Astrocyte (in vitro differentiated cells and primary cell): ENCODE data around the gene CDH23. TPM values are rescaled to one million over a fixed set of nuclear protein-coding genes. Genes with fewer than 3 reads are reported as not detected.

Experiments
- DNase-seq: peaks from one replicate; pipeline ENCODE4 v3.0.0-alpha.2; 2010; ENCODE audit warnings: low read depth
- FAIRE-seq: peaks from 2 replicates; lab custom pipeline; 2011; peaks lifted over from hg19 to GRCh38; lab: Jason Lieb, UNC
- H2AFZ ChIP-seq: 2 replicates; pipeline ENCODE4 v1.6.0; 2012; ENCODE audit warnings: low read depth, low read length, inconsistent platforms
- H3K27ac ChIP-seq: 2 replicates; pipeline ENCODE4 v1.5.1; 2011; ENCODE audit warnings: low read depth, low read length, inconsistent platforms
- H3K27me3 ChIP-seq: 2 replicates; pipeline ENCODE4 v1.6.0; 2011; ENCODE audit warnings: low read length, inconsistent platforms; ENCODE audit not compliant: insufficient read depth
- H3K36me3 ChIP-seq: 2 replicates; pipeline ENCODE4 v1.5.1; 2011; ENCODE audit warnings: low read length, inconsistent platforms; ENCODE audit not compliant: insufficient read depth
- H3K4me1 ChIP-seq: 2 replicates; pipeline ENCODE4 v1.5.1; 2011; ENCODE audit warnings: low read length, inconsistent platforms; ENCODE audit not compliant: insufficient read depth
- H3K4me2 ChIP-seq: 2 replicates; pipeline ENCODE4 v1.6.0; 2012; ENCODE audit warnings: low read length, inconsistent platforms
- H3K4me3 ChIP-seq: 2 replicates; pipeline ENCODE4 v1.5.1; 2011; ENCODE audit warnings: low read depth, mild to moderate bottlenecking, low read length, inconsistent platforms; ENCODE audit not compliant: insufficient read depth
- H3K79me2 ChIP-seq: 2 replicates; pipeline ENCODE4 v1.6.0; 2012; ENCODE audit warnings: mild to moderate bottlenecking, low read length, inconsistent platforms; ENCODE audit not compliant: insufficient read depth
- H3K9ac ChIP-seq: 2 replicates; pipeline ENCODE4 v1.6.0; 2012; ENCODE audit warnings: mild to moderate bottlenecking, low read length, inconsistent platforms
- H3K9me3 ChIP-seq: 2 replicates; pipeline ENCODE4 v1.5.1; 2012; ENCODE audit warnings: low read depth, mild to moderate bottlenecking, low read length, inconsistent platforms; ENCODE audit not compliant: insufficient read depth
- H4K20me1 ChIP-seq: 2 replicates; pipeline ENCODE4 v1.6.0; 2012; ENCODE audit warnings: low read length, inconsistent platforms; ENCODE audit not compliant: insufficient read depth
- H3K27ac Mint-ChIP-seq: one replicate; pipeline ENCODE4 v1.8.0; 2021; ENCODE audit warnings: mild to moderate bottlenecking, mixed read lengths; ENCODE audit not compliant: unreplicated experiment
- H3K27me3 Mint-ChIP-seq: one replicate; pipeline ENCODE4 v1.8.0; 2021; ENCODE audit warnings: low read depth, mixed read lengths; ENCODE audit not compliant: unreplicated experiment
- H3K36me3 Mint-ChIP-seq: one replicate; pipeline ENCODE4 v1.8.0; 2021; ENCODE audit warnings: low read depth, mixed read lengths; ENCODE audit not compliant: unreplicated experiment
- H3K4me1 Mint-ChIP-seq: one replicate; pipeline ENCODE4 v1.8.0; 2021; ENCODE audit warnings: low read depth, mixed read lengths; ENCODE audit not compliant: unreplicated experiment
- H3K4me3 Mint-ChIP-seq: one replicate; pipeline ENCODE4 v1.8.0; 2021; ENCODE audit warnings: mild to moderate bottlenecking, moderate library complexity, mixed read lengths; ENCODE audit not compliant: unreplicated experiment
- H3K9me3 Mint-ChIP-seq: one replicate; pipeline ENCODE4 v1.8.0; 2021; ENCODE audit warnings: mild to moderate bottlenecking, mixed read lengths; ENCODE audit not compliant: unreplicated experiment
- CTCF ChIP-seq: IDR thresholded peaks from 2 replicates; pipeline ENCODE4 v1.5.1; 2011; ENCODE audit warnings: low read depth, mild to moderate bottlenecking, inconsistent platforms, low read length, moderate library complexity; ENCODE audit not compliant: insufficient read depth
- EZH2 ChIP-seq: IDR thresholded peaks from 2 replicates; pipeline ENCODE4 v1.6.1; 2012; ENCODE audit warnings: mild to moderate bottlenecking, low read length, inconsistent platforms; ENCODE audit not compliant: insufficient read depth
- total RNA-seq: library from RNA; stranded (reverse); gene quantifications from 2 replicates; pipeline ENCODE4 v1.2.1, GENCODE V29; 2021

CDH23 gene
- total RNA-seq, 1 donor from 2014 or later = not detected

GRCh38 chr10:71467569-71468362 lies 71.0 kb downstream of the CDH23 start:
- FAIRE-seq = no peak

GRCh38 chr10:71468363-71469094 lies 71.8 kb downstream of the CDH23 start:
- no peak overlapping the region for H3K27ac Mint-ChIP-seq
- Histone ChIP-seq H3K4me2 (no peak overlapping the region), H3K79me2 (no peaks in the 10 kb centered on the region), H3K9ac (no peak overlapping the region), H3K27ac (no peak overlapping the region), H3K27me3 (peaks cover 12% of the 10 kb centered on the region), H3K4me3 (no peak overlapping the region), H4K20me1 (no peaks in the 10 kb centered on the region), H3K9me3 (no peaks in the 10 kb centered on the region), H2AFZ (no peak overlapping the region), H3K36me3 (no peaks in the 10 kb centered on the region), H3K4me1 (no peaks in the 10 kb centered on the region)
- no peaks in the 10 kb centered on the region for H3K9me3 Mint-ChIP-seq
- no peak for DNase-seq
- H3K4me3 Mint-ChIP-seq = no peak overlapping the region
- H3K27me3 Mint-ChIP-seq = peaks cover 26% of the 10 kb centered on the region
- no peaks in the 10 kb centered on the region for H3K36me3 Mint-ChIP-seq
- no peak for FAIRE-seq
- H3K4me1 Mint-ChIP-seq = no peaks in the 10 kb centered on the region
- TF ChIP-seq EZH2 (no peak), CTCF (no peak)

More at GRCh38 chr10:71467569-71468362, 71.0 kb downstream of the CDH23 start:
- no peaks in the 10 kb centered on the region for H3K4me1 Mint-ChIP-seq
- H3K36me3 Mint-ChIP-seq = no peaks in the 10 kb centered on the region
- no peak overlapping the region for H3K4me3 Mint-ChIP-seq
- H3K4me2 ChIP-seq = no peak overlapping the region
- H3K4me3 ChIP-seq = no peak overlapping the region
- no peaks in the 10 kb centered on the region for H3K79me2 ChIP-seq
- no peak overlapping the region for H3K27ac ChIP-seq
- H3K9me3 Mint-ChIP-seq = no peaks in the 10 kb centered on the region
- no peak overlapping the region for H3K9ac ChIP-seq
- TF ChIP-seq EZH2 (no peak), CTCF (no peak)
- DNase-seq = no peak
- H3K9me3 ChIP-seq = no peaks in the 10 kb centered on the region
- no peak overlapping the region for H2AFZ ChIP-seq
- H3K27me3 Mint-ChIP-seq = peaks cover 22% of the 10 kb centered on the region
- no peaks in the 10 kb centered on the region for H3K36me3 ChIP-seq
- H3K4me1 ChIP-seq = no peaks in the 10 kb centered on the region
- H4K20me1 ChIP-seq = no peaks in the 10 kb centered on the region
- peaks cover 12% of the 10 kb centered on the region for H3K27me3 ChIP-seq
- no peak overlapping the region for H3K27ac Mint-ChIP-seq
